ENCODE results near the gene DECR2. TPM values are rescaled to one million over a fixed set of nuclear protein-coding genes. Genes with fewer than 3 reads are reported as not detected.
"Not testable (repeated sequence)": the region's sequence is repeated elsewhere in the genome, so short reads cannot be mapped to it uniquely, and the experiment has no call there.

Gene DECR2
- total RNA-seq, 2 donors from 2014 or later: 11.2 to 12.9 TPM

GRCh38 chr16:376817-377418 lies 24.8 kb upstream of the DECR2 start:
- intact Hi-C loops (cut with DNase I): no loop called here
- DNase-seq (ENCODE audit: low spot score): no peak

GRCh38 chr16:377419-377951 lies 24.2 kb upstream of the DECR2 start:
- intact Hi-C loops (cut with DNase I): no loop called here
- DNase-seq (ENCODE audit: low spot score): no peak

- intact Hi-C loops (cut with DNase I); DNase-seq (ENCODE audit: low spot score): not testable (repeated sequence)
These were observed 23.4 kb upstream of the DECR2 start for GRCh38 chr16:378113-378820.

GRCh38 chr16:378821-379182 lies 22.9 kb upstream of the DECR2 start:
- intact Hi-C loops (cut with DNase I): no loop called here
- DNase-seq (ENCODE audit: low spot score): no peak

GRCh38 chr16:379183-379960 lies 22.3 kb upstream of the DECR2 start:
- no peak for DNase-seq (ENCODE audit: low spot score)
- intact Hi-C loops (cut with DNase I): no loop called here

GRCh38 chr16:379961-380761 lies 21.5 kb upstream of the DECR2 start:
- intact Hi-C loops (cut with DNase I): no loop called here

GRCh38 chr16:380762-381011 lies 21.0 kb upstream of the DECR2 start:
- intact Hi-C loops (cut with DNase I): no loop called here
- no peak for DNase-seq (ENCODE audit: low spot score)

More at GRCh38 chr16:379961-380761, 21.5 kb upstream of the DECR2 start:
- no peak for DNase-seq (ENCODE audit: low spot score)

GRCh38 chr16:381012-381788 lies 20.5 kb upstream of the DECR2 start:
- intact Hi-C loops (cut with DNase I): no loop called here
- DNase-seq (ENCODE audit: low spot score): peak; percentile 82

GRCh38 chr16:381789-382717 lies 19.6 kb upstream of the DECR2 start, which contains the start of gene PGAP6:
Gene PGAP6 (minus strand): TSS chr16:381978. CDS start chr16:381821, 157 bp downstream.
- intact Hi-C loops (cut with DNase I): no loop called here
- peak; percentile 84 for DNase-seq (ENCODE audit: low spot score)

GRCh38 chr16:383326-384051 lies 18.2 kb upstream of the DECR2 start:
- intact Hi-C loops (cut with DNase I): no loop called here
- no peak for DNase-seq (ENCODE audit: low spot score)

GRCh38 chr16:386641-387156 lies 15.0 kb upstream of the DECR2 start:
- no peak for DNase-seq (ENCODE audit: low spot score)
- intact Hi-C loops (cut with DNase I): loop anchor here in 1 of 2 donors (5.0 kb wide), 1 partner anchor 261 kb away; the partner anchor contains the start of gene WDR90

- intact Hi-C loops (cut with DNase I): loop anchor here in 1 of 2 donors (5.0 kb wide), 1 partner anchor 259 kb away; the partner anchor contains the start of gene WDR90
- not testable (repeated sequence) for DNase-seq (ENCODE audit: low spot score)
These were observed 13.7 kb upstream of the DECR2 start for GRCh38 chr16:387761-388666.

GRCh38 chr16:389352-389751 lies 12.3 kb upstream of the DECR2 start:
- no peak for DNase-seq (ENCODE audit: low spot score)
- intact Hi-C loops (cut with DNase I): loop anchor here in 1 of 2 donors (5.0 kb wide), 1 partner anchor 258 kb away; the partner anchor contains the start of gene WDR90

GRCh38 chr16:391885-392335 lies 9.8 kb upstream of the DECR2 start:
- intact Hi-C loops (cut with DNase I): no loop called here
- peak; percentile 85 for DNase-seq (ENCODE audit: low spot score)

GRCh38 chr16:392450-393030 lies 9.1 kb upstream of the DECR2 start:
- intact Hi-C loops (cut with DNase I): no loop called here
- no peak for DNase-seq (ENCODE audit: low spot score)
